Fibroblast of the aortic adventitia (primary cell): Measurements from ENCODE around the gene ENAH. TPM values are rescaled to one million over a fixed set of nuclear protein-coding genes. Genes with fewer than 3 reads are reported as not detected.

Source experiments
- DNase-seq: peaks from one replicate; pipeline ENCODE4 v3.0.0-alpha.2; 2010; ENCODE audit warnings: low read depth
- H3K4me3 ChIP-seq: 2 replicates; pipeline ENCODE4 v1.5.1; 2011; ENCODE audit warnings: low read depth, mild to moderate bottlenecking, control low read depth, low read length, moderate library complexity
- total RNA-seq: library from RNA; depleted of rRNA; stranded (reverse); fragments of >200 nt; gene quantifications from 2 replicates; pipeline ENCODE4 v1.2.3, GENCODE V29; 2012; ENCODE audit warnings: low replicate concordance
- TF ChIP-seq, protein P1 (sequence below): IDR thresholded peaks from 2 replicates; pipeline ENCODE4 v1.5.1; 2011; ENCODE audit warnings: mild to moderate bottlenecking, low read length, control low read depth, inconsistent platforms; ENCODE audit not compliant: insufficient read depth

The ENAH gene
- total RNA-seq, 1 donor, result 148 TPM

DNA sequence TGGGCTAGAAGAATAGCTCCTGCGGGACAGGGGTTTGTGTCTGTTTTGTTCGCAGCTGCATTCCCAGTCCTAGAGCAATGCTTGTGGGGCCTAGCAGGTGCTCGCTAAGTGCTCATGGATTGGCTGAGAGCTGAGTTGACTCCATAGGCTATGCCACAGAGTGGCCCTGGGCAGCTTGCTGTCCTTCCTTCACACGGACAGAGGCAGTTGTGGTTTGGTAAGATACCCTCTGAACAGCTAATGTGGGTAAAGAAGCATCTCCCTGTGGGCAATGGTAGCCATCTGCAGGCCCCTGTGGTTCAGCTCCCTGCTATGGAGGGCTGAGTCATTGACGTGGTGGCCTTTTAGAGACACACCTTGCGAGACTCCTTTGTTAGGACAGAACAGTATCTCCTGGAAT is 201.6 kb downstream of the ENAH start:
- TF ChIP-seq, protein P1, sequence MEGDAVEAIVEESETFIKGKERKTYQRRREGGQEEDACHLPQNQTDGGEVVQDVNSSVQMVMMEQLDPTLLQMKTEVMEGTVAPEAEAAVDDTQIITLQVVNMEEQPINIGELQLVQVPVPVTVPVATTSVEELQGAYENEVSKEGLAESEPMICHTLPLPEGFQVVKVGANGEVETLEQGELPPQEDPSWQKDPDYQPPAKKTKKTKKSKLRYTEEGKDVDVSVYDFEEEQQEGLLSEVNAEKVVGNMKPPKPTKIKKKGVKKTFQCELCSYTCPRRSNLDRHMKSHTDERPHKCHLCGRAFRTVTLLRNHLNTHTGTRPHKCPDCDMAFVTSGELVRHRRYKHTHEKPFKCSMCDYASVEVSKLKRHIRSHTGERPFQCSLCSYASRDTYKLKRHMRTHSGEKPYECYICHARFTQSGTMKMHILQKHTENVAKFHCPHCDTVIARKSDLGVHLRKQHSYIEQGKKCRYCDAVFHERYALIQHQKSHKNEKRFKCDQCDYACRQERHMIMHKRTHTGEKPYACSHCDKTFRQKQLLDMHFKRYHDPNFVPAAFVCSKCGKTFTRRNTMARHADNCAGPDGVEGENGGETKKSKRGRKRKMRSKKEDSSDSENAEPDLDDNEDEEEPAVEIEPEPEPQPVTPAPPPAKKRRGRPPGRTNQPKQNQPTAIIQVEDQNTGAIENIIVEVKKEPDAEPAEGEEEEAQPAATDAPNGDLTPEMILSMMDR, result no peak
- no peak overlapping the region for H3K4me3 ChIP-seq
- DNase-seq, result no peak

DNA sequence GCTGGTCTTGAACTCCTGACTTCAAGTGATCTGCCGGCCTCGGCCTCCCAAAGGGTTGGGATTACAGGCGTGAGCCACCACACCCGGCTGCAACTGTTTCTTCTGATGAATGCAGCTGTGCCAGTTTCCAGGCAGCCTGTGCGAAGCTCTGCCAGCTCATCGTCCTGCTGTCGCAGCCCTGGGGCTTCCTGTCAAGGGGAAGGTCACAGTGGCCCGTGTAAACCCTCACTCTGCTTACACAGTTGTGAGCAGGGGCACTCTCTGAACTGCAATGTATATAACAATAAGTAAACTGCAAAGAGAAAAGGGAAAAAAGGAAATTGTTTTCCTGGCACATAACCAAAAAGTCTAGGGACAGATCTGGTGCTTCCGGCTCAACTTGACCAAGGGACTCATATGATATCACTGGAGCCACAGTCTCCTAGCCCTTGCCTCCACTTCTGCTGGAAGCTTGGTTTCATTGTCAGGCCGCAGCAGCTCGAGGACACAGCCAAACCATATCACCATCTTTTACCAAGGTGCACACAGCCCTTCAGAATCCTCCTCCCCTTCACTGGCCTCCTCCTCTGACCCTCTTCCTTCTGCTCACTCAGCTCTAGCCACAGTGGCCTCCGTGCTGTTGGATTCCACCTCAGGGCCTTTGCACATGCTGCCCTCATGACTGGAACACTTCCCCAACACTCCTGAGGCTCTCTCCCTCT is 202.3 kb downstream of the ENAH start:
- no peak for DNase-seq
- TF ChIP-seq, protein P1, result no peak
- no peak overlapping the region for H3K4me3 ChIP-seq

DNA sequence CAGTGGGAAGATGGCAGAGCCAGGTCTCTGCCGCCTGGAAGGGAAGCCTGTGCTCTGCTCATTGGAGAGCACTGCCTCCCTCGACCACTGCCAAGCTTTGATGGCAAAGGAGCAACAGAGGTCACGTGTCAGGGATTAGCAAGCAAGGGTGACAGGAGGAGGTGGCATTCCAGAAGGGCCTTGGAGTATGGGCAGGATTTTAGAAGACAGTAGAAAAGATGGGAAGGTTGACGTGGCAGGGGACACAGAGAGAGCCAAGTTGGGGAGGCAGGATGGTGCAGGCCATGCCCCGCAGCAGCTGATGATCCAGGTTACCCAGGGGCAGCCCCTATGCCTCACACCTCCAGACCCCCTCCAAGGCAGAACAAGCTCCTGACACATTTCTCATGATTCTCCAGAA is 203.1 kb downstream of the ENAH start:
- H3K4me3 ChIP-seq, result no peak overlapping the region
- TF ChIP-seq, protein P1, result no peak
- no peak for DNase-seq

DNA sequence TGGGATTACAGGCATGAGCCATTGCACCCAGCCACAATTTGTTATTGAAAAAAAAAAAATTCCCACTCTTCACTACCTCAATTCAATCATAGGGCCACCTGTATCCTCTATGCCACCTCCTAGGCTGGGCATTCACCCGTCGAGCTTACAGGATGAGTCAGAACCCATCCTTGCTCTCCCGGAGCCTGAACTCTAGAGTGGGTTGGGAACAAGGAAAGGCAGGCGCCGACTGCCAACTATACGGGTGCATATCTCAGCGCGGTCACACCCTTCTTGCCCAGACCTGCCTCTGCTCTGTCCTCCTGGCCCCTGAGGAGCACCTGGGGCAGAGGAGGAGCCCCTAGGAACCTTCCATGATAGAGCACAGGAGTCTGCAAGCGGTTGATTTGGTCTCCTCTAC is 203.7 kb downstream of the ENAH start:
- H3K4me3 ChIP-seq, result no peak overlapping the region
- TF ChIP-seq, protein P1, result no peak
- DNase-seq, result no peak

DNA sequence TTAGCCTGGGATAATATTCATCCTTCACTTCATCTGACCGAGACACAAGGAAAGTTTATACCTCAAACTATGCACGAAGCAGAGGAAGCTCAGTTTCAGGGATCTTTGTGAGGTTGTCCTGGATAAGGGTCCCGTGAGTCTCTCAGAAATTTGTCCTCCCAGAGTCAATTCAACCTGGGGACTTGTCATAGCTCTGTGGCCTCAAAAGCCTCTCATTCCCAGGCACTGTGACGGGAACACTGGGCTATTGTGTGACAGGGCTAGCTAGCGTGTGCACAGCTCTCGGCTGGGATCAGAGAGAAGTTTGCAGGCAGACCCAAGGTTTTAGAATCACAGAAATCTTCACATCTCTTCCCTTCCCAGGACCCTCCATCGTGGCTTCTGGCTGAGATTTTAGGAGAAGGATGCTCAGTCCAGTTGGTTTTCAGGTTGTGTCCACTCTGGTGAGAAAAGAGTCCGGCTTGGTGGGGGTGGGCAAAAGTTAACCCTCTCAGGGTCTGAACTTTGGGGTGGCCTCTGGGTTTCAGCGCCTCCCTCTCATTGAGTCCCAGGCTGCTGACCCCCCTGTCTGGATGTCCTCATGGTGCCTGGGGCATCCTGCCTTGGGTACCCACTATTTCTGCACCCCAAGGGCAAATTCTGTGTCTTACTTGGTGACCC is 204.6 kb downstream of the ENAH start:
- DNase-seq, result no peak
- TF ChIP-seq, protein P1, result no peak
- H3K4me3 ChIP-seq, result no peak overlapping the region

DNA sequence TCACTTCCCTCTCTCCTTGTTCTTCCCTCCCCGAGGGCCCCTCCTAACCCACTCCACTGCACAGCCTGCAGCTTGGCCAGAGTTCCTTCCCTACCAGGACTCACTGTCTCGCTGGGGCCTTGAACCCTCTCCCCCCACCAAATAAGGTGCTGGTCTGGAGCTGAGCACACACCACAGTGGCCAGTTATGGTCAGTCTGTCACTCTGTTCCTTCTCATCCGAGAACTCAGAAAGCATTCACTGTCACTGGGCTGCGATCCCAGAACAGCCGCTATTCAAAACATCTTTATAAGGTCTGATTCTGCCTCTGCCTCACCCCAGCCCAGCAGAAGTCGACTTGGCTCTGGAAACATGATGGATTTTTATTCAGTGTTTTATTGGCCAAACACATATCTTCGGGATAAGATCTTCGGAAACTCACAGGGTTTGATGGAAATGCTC is 205.3 kb downstream of the ENAH start:
- H3K4me3 ChIP-seq, result no peak overlapping the region
- DNase-seq, result peak; percentile 63
- TF ChIP-seq, protein P1, result no peak
